ENCODE measurements around the gene ADGRE2. TPM values are rescaled to one million over a fixed set of nuclear protein-coding genes. Genes with fewer than 3 reads are reported as not detected.
A peak's percentile ranks its signal among the peaks of the same experiment; 100 is the strongest.

The ADGRE2 gene
- polyA plus RNA-seq, 3 donors: 13.1 to 91.1 (median 47.6) TPM

DNA sequence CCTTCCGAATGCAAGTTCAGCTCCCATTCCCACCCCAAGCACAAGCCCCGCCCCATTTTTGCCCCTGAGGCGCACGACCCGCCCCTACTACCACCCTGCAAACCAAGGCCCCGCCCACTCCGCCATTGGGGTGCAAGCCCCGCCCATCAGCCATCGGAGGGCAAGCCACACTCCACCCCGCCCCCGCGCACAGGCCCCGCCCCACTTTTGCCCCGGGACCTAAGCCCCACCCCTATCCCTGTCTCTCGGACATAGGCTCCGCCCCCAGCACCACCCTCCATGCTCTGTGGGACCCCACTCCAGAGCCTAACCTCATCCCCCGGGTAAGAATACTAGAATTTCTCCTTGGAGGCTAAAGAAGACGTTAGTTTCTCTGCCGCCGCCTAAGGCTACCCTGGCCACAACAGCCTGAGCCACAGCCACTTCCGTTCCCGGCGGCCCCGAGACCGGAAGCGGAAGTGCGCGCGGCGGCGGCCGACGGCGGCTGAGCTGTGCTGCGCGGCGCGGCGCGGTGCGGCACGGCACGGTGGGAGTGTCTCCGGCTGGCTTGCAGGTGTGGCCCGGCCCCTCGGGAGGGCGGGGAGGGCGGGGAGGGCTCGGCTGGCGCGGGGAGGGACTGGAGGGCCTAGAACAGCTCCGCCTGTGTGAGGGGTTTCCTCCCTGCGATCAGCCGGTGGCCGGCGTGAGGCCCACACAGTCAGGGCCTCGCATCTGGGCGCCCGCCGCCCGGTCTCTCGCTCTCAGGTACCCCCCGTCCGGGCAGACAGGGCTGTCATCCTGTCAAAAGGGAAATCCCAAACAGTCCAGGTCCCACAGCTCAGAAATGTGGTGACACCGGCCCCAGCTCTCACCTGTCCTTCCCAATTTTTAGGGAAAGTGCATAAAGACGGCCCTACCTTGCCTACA, 88.5 kb downstream of the ADGRE2 start, which contains the start of gene ZNF333:
Gene ZNF333 (plus strand): TSS at position 451 of the 906 bp plus-strand sequence. CDS start 3,444 bp downstream, outside the sequence.
- under 1% methylated on average over 52 of the region's 66 CpGs for WGBS (ENCODE audit: insufficient coverage)
- DNase-seq: peak; percentile 79 to 83 (median 83)
- Histone ChIP-seq H4K20me1 (ENCODE audit: insufficient read depth, low read length) (peaks cover 8% of the 10 kb centered on the region), H3K36me3 (replicated peaks in 1 of 2; ENCODE audit: control insufficient read depth in 1 of 2, insufficient read depth in 2 of 2, low read length in 2 of 2) (peaks cover 14 to 18% of the 10 kb centered on the region in 2 donors), H3K9me3 (replicated peaks in 1 of 2; ENCODE audit: control insufficient read depth in 1 of 2, insufficient read depth in 1 of 2, low read length in 2 of 2) (no peaks in the 10 kb centered on the region), H3K27me3 (ENCODE audit: control insufficient read depth in 2 of 2, insufficient read depth in 2 of 2, low read length in 2 of 2) (no peaks in the 10 kb centered on the region), H3K4me3 (replicated peaks in 1 of 3; ENCODE audit: low read depth in 2 of 3, low read length in 3 of 3) (peak within 1 kb of the TSS; percentile 62 to 89 (median 85)), H2AFZ (ENCODE audit: insufficient read depth, low read depth, low read length, poor library complexity, severe bottlenecking) (peak within 1 kb of the TSS; percentile 72), H3K79me2 (ENCODE audit: insufficient read depth, low read length) (peaks cover 38% of the 10 kb centered on the region), H3K4me2 (replicated peaks; ENCODE audit: extremely low read depth, low read length, poor library complexity, severe bottlenecking) (peak within 1 kb of the TSS; percentile 78), H3K27ac (ENCODE audit: low read depth in 1 of 2, low read length in 2 of 2) (peak within 1 kb of the TSS; percentile 93 to 95), H3K4me1 (ENCODE audit: control insufficient read depth in 1 of 2, insufficient read depth in 2 of 2, low read length in 2 of 2) (peaks cover 29 to 36% of the 10 kb centered on the region in 2 donors), H3K9ac (ENCODE audit: insufficient read depth, low read length, poor library complexity, severe bottlenecking) (peak within 1 kb of the TSS; percentile 87)
- Mint-ChIP-seq H3K9me3 (no peaks in the 10 kb centered on the region), H3K27ac (peak within 1 kb of the TSS; percentile 96 to 100 (median 100)), H3K36me3 (peaks cover 17 to 28% of the 10 kb centered on the region in 2 donors), H3K4me1 (peaks cover 34% of the 10 kb centered on the region), H3K27me3 (ENCODE audit: low read depth in 3 of 3) (no peaks in the 10 kb centered on the region), H3K4me3 (peak within 1 kb of the TSS; percentile 92 to 96)
- TF ChIP-seq, protein P1, sequence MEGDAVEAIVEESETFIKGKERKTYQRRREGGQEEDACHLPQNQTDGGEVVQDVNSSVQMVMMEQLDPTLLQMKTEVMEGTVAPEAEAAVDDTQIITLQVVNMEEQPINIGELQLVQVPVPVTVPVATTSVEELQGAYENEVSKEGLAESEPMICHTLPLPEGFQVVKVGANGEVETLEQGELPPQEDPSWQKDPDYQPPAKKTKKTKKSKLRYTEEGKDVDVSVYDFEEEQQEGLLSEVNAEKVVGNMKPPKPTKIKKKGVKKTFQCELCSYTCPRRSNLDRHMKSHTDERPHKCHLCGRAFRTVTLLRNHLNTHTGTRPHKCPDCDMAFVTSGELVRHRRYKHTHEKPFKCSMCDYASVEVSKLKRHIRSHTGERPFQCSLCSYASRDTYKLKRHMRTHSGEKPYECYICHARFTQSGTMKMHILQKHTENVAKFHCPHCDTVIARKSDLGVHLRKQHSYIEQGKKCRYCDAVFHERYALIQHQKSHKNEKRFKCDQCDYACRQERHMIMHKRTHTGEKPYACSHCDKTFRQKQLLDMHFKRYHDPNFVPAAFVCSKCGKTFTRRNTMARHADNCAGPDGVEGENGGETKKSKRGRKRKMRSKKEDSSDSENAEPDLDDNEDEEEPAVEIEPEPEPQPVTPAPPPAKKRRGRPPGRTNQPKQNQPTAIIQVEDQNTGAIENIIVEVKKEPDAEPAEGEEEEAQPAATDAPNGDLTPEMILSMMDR (IDR thresholded peaks at IDR 0.05): no peak
- intact Hi-C loops (cut with micrococcal nuclease): loop anchor here (2.0 to 10.0 kb wide), 5 partner anchors 17 to 117 kb away; partner anchors contain the start of gene NDUFB7 (in 1 of the 2)

DNA sequence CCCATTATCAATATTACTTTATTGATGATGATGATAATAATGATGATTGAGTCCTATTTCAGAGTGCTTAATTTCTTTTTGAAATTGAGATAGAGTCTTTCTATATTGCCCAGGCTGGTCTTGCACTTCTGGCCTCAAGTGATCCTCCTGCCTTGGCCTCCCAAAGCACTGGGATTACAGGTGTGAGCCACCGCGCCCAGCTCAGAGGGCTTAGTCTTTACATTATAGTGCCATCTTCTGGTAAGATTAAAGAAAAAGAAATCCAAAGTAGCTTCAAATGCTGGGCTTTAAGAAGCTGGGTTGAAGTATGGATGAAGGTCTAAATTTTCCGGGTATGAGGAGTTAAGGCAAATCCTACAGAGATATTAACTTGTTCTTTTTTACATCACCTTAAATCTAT, 91.9 kb downstream of the ADGRE2 start:
- Histone ChIP-seq H3K9ac (ENCODE audit: insufficient read depth, low read length, poor library complexity, severe bottlenecking) (no peak overlapping the region), H3K9me3 (replicated peaks in 1 of 2; ENCODE audit: control insufficient read depth in 1 of 2, insufficient read depth in 1 of 2, low read length in 2 of 2) (no peaks in the 10 kb centered on the region), H3K27me3 (ENCODE audit: control insufficient read depth in 2 of 2, insufficient read depth in 2 of 2, low read length in 2 of 2) (no peaks in the 10 kb centered on the region), H3K79me2 (ENCODE audit: insufficient read depth, low read length) (peaks cover 14% of the 10 kb centered on the region), H4K20me1 (ENCODE audit: insufficient read depth, low read length) (no peaks in the 10 kb centered on the region), H3K36me3 (replicated peaks in 1 of 2; ENCODE audit: control insufficient read depth in 1 of 2, insufficient read depth in 2 of 2, low read length in 2 of 2) (no peaks in the 10 kb centered on the region), H3K4me1 (ENCODE audit: control insufficient read depth in 1 of 2, insufficient read depth in 2 of 2, low read length in 2 of 2) (peaks cover 54 to 63% of the 10 kb centered on the region in 2 donors), H3K4me3 (replicated peaks in 1 of 3; ENCODE audit: low read depth in 2 of 3, low read length in 3 of 3) (no peak overlapping the region), H2AFZ (ENCODE audit: insufficient read depth, low read depth, low read length, poor library complexity, severe bottlenecking) (no peak overlapping the region), H3K27ac (ENCODE audit: low read depth in 1 of 2, low read length in 2 of 2) (peak overlapping the region in 1 of 2 donors; percentile 87), H3K4me2 (replicated peaks; ENCODE audit: extremely low read depth, low read length, poor library complexity, severe bottlenecking) (no peak overlapping the region)
- H3K36me3 Mint-ChIP-seq: peaks cover 3 to 7% of the 10 kb centered on the region in 2 donors
- H3K27me3 Mint-ChIP-seq (ENCODE audit: low read depth in 3 of 3): no peaks in the 10 kb centered on the region
- peaks cover 0 to 4% (median 0%) of the 10 kb centered on the region in 7 donors for H3K9me3 Mint-ChIP-seq
- peaks cover 54% of the 10 kb centered on the region for H3K4me1 Mint-ChIP-seq
- peak in 2 of 3 donors; percentile 33 to 36 for DNase-seq
- no CpG with 5 or more reads among the region's 3 CpGs for WGBS (ENCODE audit: insufficient coverage)
- TF ChIP-seq, protein P1 (IDR thresholded peaks at IDR 0.05): peak; percentile 76
- no peak overlapping the region for H3K4me3 Mint-ChIP-seq
- intact Hi-C loops (cut with micrococcal nuclease): loop anchor here (5.0 to 10.0 kb wide), 2 partner anchors 72 to 74 kb away; no protein-coding TSS in a partner anchor
- peak overlapping the region; percentile 66 to 96 (median 87) for H3K27ac Mint-ChIP-seq

Measured in CD14-positive monocyte (primary cell).